ENCODE data around the gene PDCD2L. TPM values are rescaled to one million over a fixed set of nuclear protein-coding genes. Genes with fewer than 3 reads are reported as not detected.

PDCD2L gene
- total and polyA plus RNA-seq, 2 of the 8 experiments (the other 6 are each of a cell fraction or from before 2014, with no cell fraction given): 51.5 to 78.1 TPM

DNA sequence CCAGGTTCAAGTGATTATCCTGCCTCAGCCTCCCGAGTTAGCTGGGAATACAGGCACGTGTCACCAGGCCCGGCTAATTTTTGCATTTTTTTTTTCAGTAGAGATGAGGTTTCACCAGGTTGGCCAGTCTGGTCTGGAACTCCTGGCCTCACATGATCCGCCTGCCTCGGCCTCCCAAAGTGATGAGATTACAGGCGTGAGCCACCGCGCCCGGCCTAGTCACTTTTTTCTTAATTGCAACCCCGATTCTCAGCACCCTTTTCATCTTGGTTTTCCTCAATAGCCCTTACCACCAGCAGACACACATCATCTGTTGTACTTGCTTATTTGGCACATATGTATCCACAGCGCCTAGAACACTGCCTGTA, 39.8 kb upstream of the PDCD2L start (continued):
- no peak for TF ChIP-seq SIX5 (IDR thresholded peaks at IDR 0.05; ENCODE audit: low read depth, low read length)
- TF ChIP-seq SP2 (IDR thresholded peaks at IDR 0.05; ENCODE audit: low read length): no peak
- TF ChIP-seq JUN (IDR thresholded peaks at IDR 0.05; ENCODE audit: low read depth, low read length): no peak
- TF ChIP-seq RAD21 (IDR thresholded peaks at IDR 0.05 in 1 of 2, conservative IDR thresholded peaks at IDR 0.05 in 1 of 2; ENCODE audit: low read depth in 2 of 2, low read length in 2 of 2): no peak
- no peak for TF ChIP-seq CREB1 (IDR thresholded peaks at IDR 0.05)
- no peak for TF ChIP-seq HDAC6 (IDR thresholded peaks at IDR 0.05; ENCODE audit: low read depth, low read length)
